Measurements from ENCODE around the gene STIL.
"Not testable (repeated sequence)": the region's sequence is repeated elsewhere in the genome, so short reads cannot be mapped to it uniquely, and the experiment has no call there.

The STIL gene

DNA sequence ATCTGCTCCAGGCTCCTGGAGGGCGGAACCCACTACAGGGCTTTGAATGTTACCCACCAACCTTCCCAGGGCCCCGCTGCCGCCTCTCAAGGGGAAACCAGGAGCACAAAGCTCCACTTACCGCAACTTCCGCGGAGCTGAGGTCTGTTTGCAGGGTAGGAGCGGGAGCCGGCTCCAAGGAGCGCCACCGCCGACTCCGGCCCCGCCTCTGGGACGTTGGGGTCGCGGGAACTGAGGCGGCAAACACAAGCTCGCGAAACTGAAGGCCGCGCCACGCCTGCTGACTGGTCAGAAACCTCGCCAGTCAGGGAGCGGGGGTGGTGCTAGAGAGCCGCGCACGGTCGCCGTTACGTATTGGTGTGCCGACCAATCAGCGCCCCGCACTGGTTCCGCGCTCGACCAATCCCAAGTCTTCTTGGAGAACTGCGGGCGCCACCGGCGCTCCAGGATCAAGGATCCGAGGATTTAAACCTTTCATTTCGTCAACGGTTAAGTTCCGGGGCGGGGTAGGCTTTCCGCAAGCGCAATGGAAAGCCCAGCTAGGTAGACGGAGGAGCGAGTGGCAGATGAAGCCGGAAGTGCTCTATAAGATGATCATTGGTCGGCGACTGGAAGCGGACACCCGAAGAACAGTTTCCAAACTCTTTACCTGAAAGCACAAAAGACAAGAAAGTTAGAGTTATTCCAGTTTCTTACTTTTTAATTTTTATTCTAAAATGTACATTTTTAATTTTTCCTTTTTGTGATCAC is at the start of gene STIL:
Gene STIL, minus strand, starts transcription at position 233 of the 750 bp plus-strand sequence. CDS start 3,828 bp downstream, outside the sequence.
- peak; percentile 97 for DNase-seq (ENCODE audit: low spot score)

GRCh38 chr1:47362828-47363227 is 48.9 kb upstream of the STIL start:
- no peak for DNase-seq (ENCODE audit: low spot score)

- DNase-seq (ENCODE audit: low spot score): no peak
Observed at GRCh38 chr1:47361380-47361779, 47.4 kb upstream of the STIL start.

GRCh38 chr1:47351305-47351704 is 37.4 kb upstream of the STIL start:
- no peak for DNase-seq (ENCODE audit: low spot score)

GRCh38 chr1:47348246-47348645 is 34.3 kb upstream of the STIL start:
- DNase-seq (ENCODE audit: low spot score): no peak

- no peak for DNase-seq (ENCODE audit: low spot score)
Observed at GRCh38 chr1:47347735-47348134, 33.8 kb upstream of the STIL start.

DNA sequence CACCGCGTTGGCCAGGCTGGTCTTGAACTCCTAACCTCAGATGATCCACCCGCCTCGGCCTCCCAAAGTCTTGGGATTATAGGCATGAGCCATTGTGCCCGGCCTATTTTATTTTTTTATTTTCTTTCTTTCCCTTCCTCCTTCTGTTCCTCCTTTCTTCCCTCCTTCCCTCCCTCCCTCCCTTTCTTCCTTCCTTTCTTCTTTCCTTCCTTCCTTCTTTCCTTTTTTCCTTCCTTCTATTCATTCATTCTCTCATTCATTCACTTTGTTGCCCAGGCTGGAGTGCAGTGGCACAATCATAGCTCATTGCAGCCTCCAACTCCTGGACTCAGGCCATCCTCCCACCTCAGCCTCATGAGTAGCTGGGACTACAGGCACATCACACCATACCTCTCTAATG is 33.0 kb upstream of the STIL start:
- not testable (repeated sequence) for DNase-seq (ENCODE audit: low spot score)

- DNase-seq (ENCODE audit: low spot score): no peak
Observed at GRCh38 chr1:47340227-47340626, 26.3 kb upstream of the STIL start.

DNA sequence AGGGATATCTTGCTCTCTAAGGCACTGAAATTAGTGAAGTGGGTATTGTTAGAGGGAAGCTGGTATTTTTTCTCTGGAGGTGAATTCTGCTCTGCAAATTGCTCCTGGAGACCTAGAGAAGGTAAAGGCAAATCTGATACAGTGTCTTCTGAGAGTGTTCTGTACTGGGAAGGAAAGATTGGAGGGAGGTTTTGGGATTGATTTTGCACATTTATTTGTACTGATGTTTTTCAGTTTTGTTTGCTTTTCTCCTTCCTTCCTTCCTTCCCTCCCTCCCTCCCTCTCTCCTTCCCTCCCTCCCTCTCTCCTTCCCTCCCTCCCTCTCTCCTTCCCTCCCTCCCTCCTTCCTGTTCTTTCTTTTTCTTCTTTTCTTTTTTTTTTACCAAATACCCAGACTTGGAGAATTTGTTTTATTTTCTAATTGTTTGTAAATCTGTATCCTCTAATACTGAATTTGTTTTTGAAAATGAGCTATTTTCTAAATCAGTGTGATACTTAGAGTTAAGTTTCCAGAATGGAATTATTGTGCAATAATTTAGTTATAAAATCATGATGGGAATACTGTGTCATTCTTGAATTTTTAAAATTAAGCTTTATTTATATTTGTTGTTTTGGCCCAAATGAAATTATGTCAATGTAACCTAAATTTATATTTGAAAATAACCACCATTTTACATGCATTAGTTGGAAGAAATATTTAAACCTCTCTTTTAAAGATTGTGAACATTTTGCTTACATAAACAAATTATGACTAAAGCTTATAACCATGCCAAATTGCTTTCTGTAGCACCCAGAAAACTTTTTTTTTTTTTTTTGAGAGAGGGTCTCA is 24.5 kb upstream of the STIL start:
- no peak for DNase-seq (ENCODE audit: low spot score)

- DNase-seq (ENCODE audit: low spot score): no peak
Observed at GRCh38 chr1:47337350-47337749, 23.4 kb upstream of the STIL start.

GRCh38 chr1:47334765-47335435 is 21.0 kb upstream of the STIL start:
- no peak for DNase-seq (ENCODE audit: low spot score)

- DNase-seq (ENCODE audit: low spot score): peak; percentile 85
Observed at GRCh38 chr1:47333922-47334764, 20.2 kb upstream of the STIL start.

DNA sequence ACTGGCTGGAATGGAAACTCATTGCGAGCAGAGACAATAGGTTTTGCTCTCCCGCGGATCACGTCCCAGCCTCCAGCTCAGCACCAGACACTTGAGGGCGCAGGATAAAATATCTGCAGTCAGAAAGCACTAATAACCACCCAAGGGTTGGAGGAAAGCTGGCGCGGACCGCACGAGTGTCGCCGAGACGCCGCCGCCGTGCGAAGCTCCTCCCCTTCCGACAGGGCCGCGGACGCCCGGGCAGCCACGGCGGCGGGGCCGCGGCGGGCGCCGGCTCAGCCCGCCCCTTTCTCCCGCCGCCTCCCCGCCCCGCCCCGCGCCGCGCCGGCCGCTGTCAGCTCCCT is 19.6 kb upstream of the STIL start, which contains the start of gene CMPK1:
Gene CMPK1, plus strand, starts transcription at position 213 of the 344 bp plus-strand sequence. CDS start 156 bp downstream, outside the sequence.
- DNase-seq (ENCODE audit: low spot score): peak; percentile 84

- DNase-seq (ENCODE audit: low spot score): no peak
Observed at GRCh38 chr1:47332779-47333577, 19.0 kb upstream of the STIL start.

- no peak for DNase-seq (ENCODE audit: low spot score)
Observed at GRCh38 chr1:47331875-47332274, 17.9 kb upstream of the STIL start.

DNA sequence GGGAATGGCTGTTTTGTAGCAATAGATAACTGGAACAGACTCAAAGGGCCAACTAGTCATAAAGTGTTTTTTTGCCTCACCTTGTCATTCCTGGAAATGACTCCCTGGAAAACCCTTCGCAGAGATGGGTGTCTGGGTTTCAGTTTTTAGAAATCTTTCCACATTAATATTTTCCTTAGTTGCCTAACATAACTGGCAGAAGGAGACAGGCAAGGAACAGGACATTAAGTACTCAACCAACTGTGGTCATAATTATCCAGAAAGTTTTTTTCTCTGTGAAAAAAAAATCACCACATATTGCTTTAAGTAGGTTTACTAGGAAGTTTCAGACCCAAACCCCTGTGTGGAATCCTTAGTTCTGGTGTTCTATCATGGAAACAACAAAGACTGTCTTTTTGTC is 16.3 kb upstream of the STIL start:
- DNase-seq (ENCODE audit: low spot score): no peak

DNA sequence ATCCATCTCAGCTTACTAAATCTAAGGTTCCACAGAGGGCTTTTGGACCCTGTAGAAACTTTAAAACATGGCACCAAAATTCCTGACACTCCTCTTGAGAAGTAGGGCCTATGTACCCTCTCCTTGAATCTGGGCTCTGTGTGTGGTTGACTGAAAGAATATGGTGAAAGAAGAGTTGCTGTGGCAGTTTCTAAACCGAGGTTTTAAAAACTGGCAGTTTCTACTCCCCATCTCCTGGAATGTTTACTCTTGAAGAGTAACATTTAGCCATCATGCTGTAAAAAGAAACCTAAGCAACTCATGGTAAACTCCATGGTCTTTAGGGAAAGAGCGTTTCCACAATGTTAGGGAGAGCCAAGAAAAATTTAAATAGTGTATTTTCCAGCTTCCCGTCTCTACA is 15.0 kb upstream of the STIL start:
- no peak for DNase-seq (ENCODE audit: low spot score)

- DNase-seq (ENCODE audit: low spot score): no peak
Observed at GRCh38 chr1:47326271-47326670, 12.3 kb upstream of the STIL start.

GRCh38 chr1:47325528-47325927 is 11.6 kb upstream of the STIL start:
- DNase-seq (ENCODE audit: low spot score): no peak

GRCh38 chr1:47324682-47325081 is 10.7 kb upstream of the STIL start:
- no peak for DNase-seq (ENCODE audit: low spot score)

- DNase-seq (ENCODE audit: low spot score): no peak
Observed at GRCh38 chr1:47323599-47324031, 9.7 kb upstream of the STIL start.

Measured in hematopoietic multipotent progenitor cell treated with erythropoietin and hydrocortisone succinate and interleukin-3 and kit ligand, for 17 days (in vitro differentiated cells).